Naive thymus-derived CD4-positive, alpha-beta T cell (primary cell): ENCODE data around the gene CLIP2. TPM values are rescaled to one million over a fixed set of nuclear protein-coding genes. Genes with fewer than 3 reads are reported as not detected.

ENCODE experiments used
- ATAC-seq: fragments of 150-1000 bp; cut with Tn5 transposase; 2 replicates; pipeline ENCODE4 v1.10.0; 2021; ENCODE audit warnings: mild to moderate bottlenecking, moderate library complexity
- CTCF ChIA-PET: fragments of 350-600 bp; sonication (Branson Sonifier 250); formaldehyde crosslinking; loops from one replicate; lab custom pipeline; 2021; ENCODE audit warnings: antibody characterized with exemption; lab: Charles Lee
- POLR2A ChIA-PET: fragments of 350-600 bp; sonication (Branson Sonifier 250); formaldehyde crosslinking; loops from one replicate; lab custom pipeline; 2021; ENCODE audit warnings: antibody characterized with exemption, inconsistent platforms; lab: Charles Lee
- DNase-seq, 9 donors: peaks; one replicate each; pipeline versions ENCODE4 v3.0.0 to v3.0.0-alpha.2; 2020 to 2022; ENCODE audit warnings: mixed read lengths in 1 of 9
- H3K27ac ChIP-seq: one replicate; pipeline ENCODE4 v1.7.0; 2013; ENCODE audit warnings: mild to moderate bottlenecking, low read depth, low read length, moderate library complexity
- H3K27me3 ChIP-seq, 2 donors: one replicate each; pipeline ENCODE4 v1.7.0; 2013; ENCODE audit warnings: low read length in 2 of 2, mild to moderate bottlenecking in 2 of 2, moderate library complexity in 2 of 2; ENCODE audit not compliant: control insufficient read depth in 2 of 2, insufficient read depth in 2 of 2
- H3K36me3 ChIP-seq, 3 experiments: 1 replicate in 2 of 3; 2 replicates in 1 of 3; pipeline ENCODE4 v1.7.0; 2013; ENCODE audit warnings: low read length in 3 of 3, mild to moderate bottlenecking in 3 of 3, moderate library complexity in 1 of 3; ENCODE audit not compliant: insufficient read depth in 3 of 3, control insufficient read depth in 2 of 3
- H3K4me1 ChIP-seq, 2 donors: one replicate each; pipeline ENCODE4 v1.7.0; 2013; ENCODE audit warnings: low read length in 2 of 2, mild to moderate bottlenecking in 2 of 2, moderate library complexity in 1 of 2; ENCODE audit not compliant: control insufficient read depth in 2 of 2, insufficient read depth in 2 of 2
- H3K4me3 ChIP-seq: 2 replicates; pipeline ENCODE4 v1.7.0; 2013; ENCODE audit warnings: mild to moderate bottlenecking, low read length
- H3K9me3 ChIP-seq, 3 experiments: 1 replicate in 2 of 3; 2 replicates in 1 of 3; pipeline ENCODE4 v1.7.0; 2013; ENCODE audit warnings: low read length in 3 of 3; ENCODE audit not compliant: control insufficient read depth in 2 of 3
- H3K27ac Mint-ChIP-seq, 9 donors: one replicate each; pipeline ENCODE4 v1.8.0; 2020 to 2022; ENCODE audit warnings: mixed read lengths in 9 of 9, mild to moderate bottlenecking in 8 of 9, moderate library complexity in 5 of 9, inconsistent platforms in 2 of 9
- H3K27me3 Mint-ChIP-seq, 5 donors: one replicate each; pipeline ENCODE4 v1.8.0; 2021 to 2022; ENCODE audit warnings: mixed read lengths in 5 of 5, mild to moderate bottlenecking in 1 of 5
- H3K36me3 Mint-ChIP-seq, 5 donors: one replicate each; pipeline ENCODE4 v1.8.0; 2020 to 2022; ENCODE audit warnings: mixed read lengths in 5 of 5, mild to moderate bottlenecking in 3 of 5, inconsistent platforms in 1 of 5
- H3K4me1 Mint-ChIP-seq, 7 donors: one replicate each; pipeline ENCODE4 v1.8.0; 2020 to 2022; ENCODE audit warnings: mixed read lengths in 7 of 7, mild to moderate bottlenecking in 3 of 7, inconsistent platforms in 1 of 7
- H3K4me3 Mint-ChIP-seq, 10 donors: one replicate each; pipeline ENCODE4 v1.8.0; 2020 to 2022; ENCODE audit warnings: mild to moderate bottlenecking in 10 of 10, mixed read lengths in 10 of 10, moderate library complexity in 6 of 10, inconsistent platforms in 2 of 10
- H3K9me3 Mint-ChIP-seq, 11 donors: one replicate each; pipeline ENCODE4 v1.8.0; 2020 to 2022; ENCODE audit warnings: mixed read lengths in 11 of 11, mild to moderate bottlenecking in 4 of 11, inconsistent platforms in 1 of 11, moderate library complexity in 1 of 11
- intact Hi-C, 2 donors: fragments of 100-400 bp; cut with micrococcal nuclease; formaldehyde crosslinking; loops; one replicate each; pipeline ENCODE4 v1.15.1; 2023
- polyA plus RNA-seq, 2 donors: library from polyadenylated mRNA; unstranded; fragments of 300-500 nt; fragmentation: Illumina TruSeq; gene quantifications; one replicate each; pipeline ENCODE4 v1.2.3, GENCODE V29; 2021
- total RNA-seq, 6 experiments: library from RNA in 5 of 6; stranded (reverse) in 5 of 6; gene quantifications; 1 replicate in 5 of 6; 2 replicates in 1 of 6; pipeline ENCODE4 v1.2.3 and lab custom pipeline; 2021 to 2026

Gene CLIP2
- total and polyA plus RNA-seq, 7 experiments from 2014 or later: 0.02 to 11.4 (median 2.9) TPM

DNA sequence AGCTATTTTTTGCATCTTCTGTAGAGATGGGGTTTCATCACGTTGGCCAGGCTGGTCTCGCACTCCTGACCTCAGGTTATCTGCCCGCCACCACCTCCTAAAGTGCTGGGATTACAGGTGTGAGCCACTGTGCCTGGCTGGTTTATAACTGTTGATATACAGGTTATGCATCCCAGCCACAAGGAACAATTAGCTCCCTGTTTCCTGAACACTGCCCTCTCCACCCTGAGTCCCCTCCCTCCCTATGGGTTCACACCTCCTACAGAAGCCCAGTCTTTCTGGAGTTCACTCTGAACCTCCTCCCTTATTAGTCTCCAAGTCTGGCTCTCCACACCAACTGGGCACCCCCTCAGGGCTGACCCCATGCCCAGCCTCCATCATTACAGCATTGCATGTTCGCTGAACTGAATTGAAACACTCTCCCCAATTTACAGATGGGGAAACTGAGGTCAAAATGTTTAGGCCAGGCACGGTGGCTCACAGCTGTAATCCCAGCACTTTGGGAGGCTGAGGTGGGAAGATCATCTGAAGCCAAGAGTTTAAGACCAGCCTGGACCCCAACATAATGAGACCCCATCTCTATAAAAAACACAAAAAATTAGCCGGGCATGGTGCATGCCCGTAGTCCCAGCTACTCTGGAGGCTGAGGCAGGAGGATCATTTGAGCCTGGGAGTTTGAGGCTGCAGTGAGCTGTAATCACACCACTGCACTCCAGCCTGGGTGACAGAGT, 1.7 kb upstream of the CLIP2 start:
- H3K4me1 ChIP-seq: peaks cover 15 to 20% of the 10 kb centered on the region in 2 donors
- CTCF ChIA-PET: interaction anchor here (1.1 kb wide), 1 partner anchor 24 kb away, joined by 9 read pairs; no protein-coding TSS in a partner anchor
- POLR2A ChIA-PET: interaction anchor here (0.7 to 1.5 kb wide), 2 partner anchors 17 to 30 kb away, joined by 3 to 4 read pairs; no protein-coding TSS in a partner anchor
- H3K27ac ChIP-seq: no peak overlapping the region
- H3K27me3 ChIP-seq: no peaks in the 10 kb centered on the region
- DNase-seq: no peak
- no peak for ATAC-seq
- H3K36me3 Mint-ChIP-seq: no peaks in the 10 kb centered on the region
- H3K9me3 ChIP-seq: no peaks in the 10 kb centered on the region
- intact Hi-C loops: loop anchor here (5.0 to 10.0 kb wide), 2 partner anchors 35 to 117 kb away; partner anchors contain the start of gene RFC2 (in 1 of the 2)
- peak overlapping the region in 4 of 10 donors; percentile 85 to 91 (median 88) for H3K4me3 Mint-ChIP-seq
- H3K4me1 Mint-ChIP-seq: peaks cover 13 to 20% (median 18%) of the 10 kb centered on the region in 7 donors
- no peaks in the 10 kb centered on the region for H3K36me3 ChIP-seq
- no peaks in the 10 kb centered on the region for H3K9me3 Mint-ChIP-seq
- H3K4me3 ChIP-seq: no peak overlapping the region
- H3K27me3 Mint-ChIP-seq: peaks cover 0 to 33% (median 9%) of the 10 kb centered on the region in 5 donors
- peak overlapping the region in 1 of 9 donors; percentile 69 for H3K27ac Mint-ChIP-seq

DNA sequence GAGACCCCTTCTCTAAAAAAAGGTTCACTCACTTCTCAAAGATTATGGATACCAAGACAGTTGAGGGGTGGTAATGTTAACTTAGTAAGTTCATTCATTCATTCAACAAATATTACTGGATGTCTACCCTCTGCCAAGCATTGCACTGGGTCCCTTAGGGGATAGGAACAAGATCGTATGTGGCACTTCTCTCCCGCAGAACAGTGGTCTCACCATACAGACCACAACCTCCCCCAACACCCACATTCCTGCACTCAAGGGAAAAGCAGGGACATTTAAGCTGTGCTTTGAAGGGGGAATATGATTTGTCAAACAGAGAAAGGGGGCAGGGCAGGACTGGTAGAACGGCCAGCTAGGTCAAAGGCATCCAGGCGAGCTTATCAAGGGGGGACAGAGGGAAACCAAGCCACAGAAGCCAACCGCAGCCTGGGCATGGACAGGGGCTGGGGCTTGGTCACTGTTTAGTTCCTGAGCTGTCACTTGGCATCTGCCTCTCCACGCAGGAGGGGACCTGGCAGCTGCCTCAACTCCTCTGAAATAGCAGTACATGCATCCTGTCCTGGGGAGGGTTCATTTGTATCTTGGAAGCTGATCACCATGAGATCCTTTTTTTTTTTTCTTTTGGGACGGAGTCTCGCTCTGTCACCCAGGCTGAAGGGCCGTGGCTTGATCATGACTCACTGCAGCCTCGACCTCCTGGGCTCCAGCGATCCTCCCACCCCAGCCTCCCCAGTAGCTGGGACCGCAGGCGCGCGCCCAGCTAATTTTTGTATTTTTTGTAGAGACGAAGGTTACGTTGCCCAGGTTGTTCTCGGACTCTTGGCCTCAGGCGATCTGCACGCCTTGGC, 949 bp upstream of the CLIP2 start:
- Histone ChIP-seq H3K4me3 (peak overlapping the region; percentile 79), H3K9me3 (no peaks in the 10 kb centered on the region), H3K27ac (no peak overlapping the region), H3K36me3 (no peaks in the 10 kb centered on the region), H3K4me1 (peaks cover 15 to 20% of the 10 kb centered on the region in 2 donors), H3K27me3 (no peaks in the 10 kb centered on the region)
- intact Hi-C loops: loop anchor here (5.0 to 10.0 kb wide), 2 partner anchors 36 to 117 kb away; partner anchors contain the start of gene RFC2 (in 1 of the 2)
- Mint-ChIP-seq H3K27me3 (peaks cover 0 to 36% (median 6%) of the 10 kb centered on the region in 5 donors), H3K9me3 (no peaks in the 10 kb centered on the region), H3K4me1 (peaks cover 13 to 20% (median 18%) of the 10 kb centered on the region in 7 donors), H3K36me3 (no peaks in the 10 kb centered on the region), H3K4me3 (peak overlapping the region; percentile 85 to 91 (median 90)), H3K27ac (peak overlapping the region in 6 of 9 donors; percentile 69 to 80 (median 77))
- ChIA-PET POLR2A (interaction anchor here (0.6 to 2.2 kb wide), 3 partner anchors 18 to 359 kb away, joined by 4 to 14 read pairs (median 6); no protein-coding TSS in a partner anchor), CTCF (interaction anchor here (0.5 to 1.1 kb wide), 4 partner anchors 24 to 115 kb away, joined by 3 to 9 read pairs (median 6); no protein-coding TSS in a partner anchor)
- ATAC-seq (no peak), DNase-seq (no peak)

DNA sequence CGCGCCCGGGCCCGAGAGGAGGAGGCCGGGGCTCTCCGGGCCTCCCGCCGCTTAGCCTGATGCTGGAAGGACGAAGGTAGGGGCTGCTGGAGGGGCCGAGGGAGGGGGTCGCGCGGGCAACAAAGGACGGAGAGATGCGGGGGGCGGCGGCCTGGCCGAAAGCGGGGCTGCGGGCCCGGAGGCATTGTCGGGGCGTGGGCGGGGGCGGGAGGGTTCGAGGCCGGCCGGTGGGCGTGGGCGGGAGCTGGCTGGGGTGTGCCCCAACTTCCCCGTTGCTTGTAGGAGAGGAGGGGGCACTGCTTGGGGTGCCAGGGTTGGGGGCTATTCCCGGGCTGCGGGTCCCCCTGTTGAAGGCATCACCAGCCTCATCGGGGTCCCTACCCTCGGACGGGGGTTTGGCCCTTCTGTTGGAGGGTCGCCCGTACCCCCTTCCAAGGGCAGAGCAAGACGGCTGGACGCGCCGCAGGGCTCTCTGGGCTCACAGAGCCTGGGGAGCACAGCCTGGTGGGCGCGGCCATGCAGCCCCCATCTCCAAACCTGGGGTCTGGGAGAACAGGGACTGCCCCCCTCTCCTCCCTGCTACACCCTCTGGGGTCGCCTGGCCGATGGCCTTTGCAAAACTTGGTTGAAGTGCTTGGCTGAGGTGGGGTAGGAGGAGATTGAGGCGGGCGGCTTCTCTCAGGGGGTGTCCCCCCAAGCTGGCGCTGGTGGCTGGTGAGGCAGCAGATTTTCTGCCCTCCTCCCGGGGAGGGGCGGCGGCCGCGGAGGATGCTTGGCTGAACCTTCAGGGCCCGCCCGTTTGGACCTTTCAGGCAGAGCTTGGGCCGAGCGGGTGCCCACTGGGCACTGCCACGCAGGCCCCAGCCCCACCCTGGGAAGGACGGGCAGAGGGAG, 699 bp downstream of the CLIP2 start:
- DNase-seq (peak in 5 of 9 donors; percentile 17 to 34 (median 30)), ATAC-seq (peak; percentile 47)
- Histone ChIP-seq H3K4me3 (peak overlapping the region; percentile 47), H3K27me3 (no peaks in the 10 kb centered on the region), H3K9me3 (no peaks in the 10 kb centered on the region), H3K27ac (peak overlapping the region; percentile 39), H3K4me1 (peaks cover 15 to 20% of the 10 kb centered on the region in 2 donors), H3K36me3 (no peaks in the 10 kb centered on the region)
- ChIA-PET CTCF (no interaction called here), POLR2A (interaction anchor here (2.2 kb wide), 1 partner anchor 20 kb away, joined by 14 read pairs; no protein-coding TSS in a partner anchor)
- H3K27me3 Mint-ChIP-seq: peaks cover 0 to 39% (median 0%) of the 10 kb centered on the region in 5 donors
- H3K27ac Mint-ChIP-seq: no peak overlapping the region
- intact Hi-C loops: loop anchor here (1.0 to 10.0 kb wide), 6 partner anchors 20 to 195 kb away; partner anchors contain the start of genes EIF4H (in 2 of the 2) and RFC2 (in 2 of the 2)
- H3K36me3 Mint-ChIP-seq: no peaks in the 10 kb centered on the region
- H3K4me3 Mint-ChIP-seq: peak overlapping the region; percentile 20 to 89 (median 52)
- H3K4me1 Mint-ChIP-seq: peaks cover 13 to 24% (median 18%) of the 10 kb centered on the region in 7 donors
- no peaks in the 10 kb centered on the region for H3K9me3 Mint-ChIP-seq

DNA sequence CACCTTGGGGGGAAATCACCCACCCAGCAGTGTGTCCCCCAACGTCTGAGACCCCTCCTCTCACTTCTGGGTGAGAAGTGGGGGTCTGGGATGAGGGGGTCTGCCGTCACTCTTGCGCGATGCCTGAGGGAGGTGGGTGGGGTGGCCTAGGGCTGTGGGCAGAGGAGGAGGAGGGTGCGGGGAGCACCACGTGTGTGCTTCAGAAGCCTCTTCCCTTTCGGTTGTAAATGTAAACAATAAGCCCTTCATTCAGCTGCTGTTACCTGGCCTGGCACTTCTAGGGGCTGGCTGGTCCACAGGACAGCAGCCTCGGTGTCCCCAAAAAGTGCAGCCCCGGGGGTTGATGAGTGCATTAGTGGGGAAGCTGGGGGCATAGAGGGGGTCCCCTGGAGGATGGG, 1.3 kb downstream of the CLIP2 start:
- POLR2A ChIA-PET: no interaction called here
- no peak for ATAC-seq
- H3K27ac ChIP-seq: no peak overlapping the region

DNA sequence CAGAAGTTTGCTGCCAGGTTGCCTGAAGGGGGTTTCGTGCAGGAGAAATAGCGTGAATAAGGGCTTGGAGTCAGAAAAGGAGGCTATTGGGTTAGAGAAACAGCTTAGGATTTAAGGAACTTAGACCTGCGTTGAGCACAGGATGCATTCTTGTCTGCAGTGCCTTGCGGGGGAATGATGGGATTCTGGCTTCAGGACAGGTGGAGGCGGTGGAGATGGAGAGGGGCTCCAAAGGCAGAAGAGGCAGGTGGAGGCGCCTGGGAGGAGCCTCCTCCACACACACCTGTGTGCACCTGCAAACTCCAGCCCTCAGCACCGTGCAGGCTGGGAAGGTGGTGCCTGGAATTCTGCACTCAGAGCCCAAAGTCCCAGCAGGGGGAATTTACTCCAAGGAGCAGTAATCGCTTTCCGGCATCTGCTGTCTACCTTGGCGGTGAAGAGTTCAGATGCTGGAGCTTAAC, 1.8 kb downstream of the CLIP2 start:
- H3K27ac ChIP-seq: no peak overlapping the region
- POLR2A ChIA-PET: no interaction called here
- intact Hi-C loops: loop anchor here in 1 of 2 donors (10.0 kb wide), 1 partner anchor 196 kb away; no protein-coding TSS in a partner anchor

More for the DNA sequence above, 1.3 kb downstream of the CLIP2 start:
- CTCF ChIA-PET: no interaction called here
- H3K36me3 Mint-ChIP-seq: no peaks in the 10 kb centered on the region
- DNase-seq: no peak
- H3K36me3 ChIP-seq: no peaks in the 10 kb centered on the region
- no peaks in the 10 kb centered on the region for H3K9me3 Mint-ChIP-seq
- no peak overlapping the region for H3K4me3 ChIP-seq
- no peaks in the 10 kb centered on the region for H3K27me3 ChIP-seq
- H3K27ac Mint-ChIP-seq: peak overlapping the region in 3 of 9 donors; percentile 26 to 71 (median 38)
- peak overlapping the region; percentile 29 to 89 (median 67) for H3K4me3 Mint-ChIP-seq
- no peaks in the 10 kb centered on the region for H3K9me3 ChIP-seq
- intact Hi-C loops: loop anchor here in 1 of 2 donors (10.0 kb wide), 1 partner anchor 196 kb away; no protein-coding TSS in a partner anchor
- peaks cover 0 to 39% (median 0%) of the 10 kb centered on the region in 5 donors for H3K27me3 Mint-ChIP-seq
- H3K4me1 ChIP-seq: peaks cover 15 to 20% of the 10 kb centered on the region in 2 donors
- peaks cover 13 to 24% (median 18%) of the 10 kb centered on the region in 7 donors for H3K4me1 Mint-ChIP-seq

More for the DNA sequence above, 1.8 kb downstream of the CLIP2 start:
- Mint-ChIP-seq H3K36me3 (no peaks in the 10 kb centered on the region), H3K27ac (peak overlapping the region in 3 of 9 donors; percentile 26 to 71 (median 38)), H3K27me3 (peaks cover 0 to 39% (median 0%) of the 10 kb centered on the region in 5 donors), H3K4me1 (peaks cover 13 to 24% (median 18%) of the 10 kb centered on the region in 7 donors), H3K9me3 (no peaks in the 10 kb centered on the region), H3K4me3 (peak overlapping the region in 9 of 10 donors; percentile 30 to 89 (median 68))
- Histone ChIP-seq H3K9me3 (no peaks in the 10 kb centered on the region), H3K36me3 (no peaks in the 10 kb centered on the region), H3K4me1 (peaks cover 15 to 20% of the 10 kb centered on the region in 2 donors), H3K27me3 (no peaks in the 10 kb centered on the region), H3K4me3 (no peak overlapping the region)
- ATAC-seq: no peak
- DNase-seq: no peak
- CTCF ChIA-PET: no interaction called here
